IgD-negative memory B cell (primary cell): ENCODE results near the gene KASH5. TPM values are rescaled to one million over a fixed set of nuclear protein-coding genes. Genes with fewer than 3 reads are reported as not detected.

Source experiments
- H3K27ac Mint-ChIP-seq, 3 donors: one replicate each; pipeline ENCODE4 v1.8.0; 2020 to 2022; ENCODE audit warnings: mild to moderate bottlenecking in 3 of 3, mixed read lengths in 3 of 3, moderate library complexity in 1 of 3
- H3K27me3 Mint-ChIP-seq: one replicate; pipeline ENCODE4 v1.8.0; 2021; ENCODE audit warnings: mixed read lengths
- H3K36me3 Mint-ChIP-seq: one replicate; pipeline ENCODE4 v1.8.0; 2020; ENCODE audit warnings: mild to moderate bottlenecking, mixed read lengths
- H3K4me1 Mint-ChIP-seq, 3 donors: one replicate each; pipeline ENCODE4 v1.8.0; 2020 to 2022; ENCODE audit warnings: mixed read lengths in 3 of 3, mild to moderate bottlenecking in 1 of 3
- H3K4me3 Mint-ChIP-seq, 4 donors: one replicate each; pipeline ENCODE4 v1.8.0; 2020 to 2022; ENCODE audit warnings: mild to moderate bottlenecking in 4 of 4, mixed read lengths in 4 of 4, moderate library complexity in 3 of 4
- H3K9me3 Mint-ChIP-seq, 3 donors: one replicate each; pipeline ENCODE4 v1.8.0; 2020 to 2021; ENCODE audit warnings: mixed read lengths in 3 of 3, mild to moderate bottlenecking in 1 of 3
- polyA plus RNA-seq: library from polyadenylated mRNA; unstranded; fragments of 300-500 nt; fragmentation: Illumina TruSeq; gene quantifications from one replicate; pipeline ENCODE4 v1.2.3, GENCODE V29; 2021

Gene KASH5
- polyA plus RNA-seq, 1 donor from 2014 or later: not detected

DNA sequence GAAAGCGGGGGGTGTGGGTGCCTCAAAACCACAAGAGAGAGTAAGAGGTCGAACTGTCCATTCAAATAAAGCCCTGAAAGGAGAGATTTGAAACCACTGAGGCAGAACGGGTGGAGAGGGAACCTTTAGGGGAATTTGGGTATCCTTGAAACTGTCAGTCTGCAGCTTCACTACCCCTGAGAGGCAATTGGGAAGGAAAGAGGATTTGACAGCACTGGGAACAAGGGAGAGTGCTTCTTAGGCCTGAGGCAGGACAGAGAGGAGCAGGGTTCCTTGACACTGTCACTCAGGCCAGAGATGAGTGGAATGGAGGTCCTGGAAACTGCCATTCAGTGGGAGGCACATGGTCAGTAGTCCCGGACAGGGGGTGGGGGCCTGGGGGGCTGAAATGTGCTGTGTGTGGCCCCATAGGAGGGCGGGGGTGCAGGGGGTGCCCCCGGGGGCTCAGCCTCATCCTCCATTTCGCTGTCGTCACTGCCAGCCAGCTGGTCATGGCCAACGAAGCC, 42.2 kb downstream of the KASH5 start:
- H3K9me3 Mint-ChIP-seq: peaks cover 0 to under 1% (median 0%) of the 10 kb centered on the region in 3 donors
- H3K4me1 Mint-ChIP-seq: peaks cover 22 to 42% (median 28%) of the 10 kb centered on the region in 3 donors
- peak overlapping the region in 3 of 4 donors; percentile 23 to 71 (median 46) for H3K4me3 Mint-ChIP-seq
- H3K36me3 Mint-ChIP-seq: no peaks in the 10 kb centered on the region
- peak overlapping the region in 2 of 3 donors; percentile 0 to 79 for H3K27ac Mint-ChIP-seq
- H3K27me3 Mint-ChIP-seq: peaks cover 75% of the 10 kb centered on the region

- Mint-ChIP-seq H3K4me1 (peaks cover 20 to 39% (median 28%) of the 10 kb centered on the region in 3 donors), H3K4me3 (peak overlapping the region in 1 of 4 donors; percentile 71), H3K36me3 (no peaks in the 10 kb centered on the region), H3K9me3 (peaks cover 0 to 1% (median 0%) of the 10 kb centered on the region in 3 donors), H3K27ac (peak overlapping the region in 1 of 3 donors; percentile 79), H3K27me3 (peaks cover 74% of the 10 kb centered on the region)
These were observed 42.8 kb downstream of the KASH5 start for GRCh38 chr19:49430678-49431329.

DNA sequence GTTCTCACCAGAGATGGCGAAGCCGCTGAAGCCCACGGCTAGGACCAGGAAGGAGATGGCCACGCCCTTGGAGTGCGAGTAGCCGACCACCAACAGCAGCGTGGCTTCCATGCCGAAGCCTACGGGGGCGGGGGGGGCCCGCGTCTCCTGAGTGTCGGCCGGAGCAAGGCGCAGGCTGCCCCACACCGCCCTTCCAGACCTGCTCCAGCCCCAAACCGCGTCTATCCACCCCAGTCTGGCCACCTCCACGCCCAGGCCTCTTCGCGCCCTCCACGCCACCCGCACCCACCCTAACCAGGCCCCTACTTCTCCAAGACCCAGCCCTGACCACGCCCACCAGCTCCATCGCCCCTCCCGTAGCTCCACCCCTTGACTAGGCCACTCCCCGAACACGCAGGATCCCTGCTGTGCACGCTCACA, 43.3 kb downstream of the KASH5 start:
- Mint-ChIP-seq H3K4me1 (peaks cover 20 to 39% (median 25%) of the 10 kb centered on the region in 3 donors), H3K27ac (peak overlapping the region in 1 of 3 donors; percentile 79), H3K27me3 (peaks cover 74% of the 10 kb centered on the region), H3K9me3 (peaks cover 0 to 1% (median 0%) of the 10 kb centered on the region in 3 donors), H3K4me3 (no peak overlapping the region), H3K36me3 (no peaks in the 10 kb centered on the region)

DNA sequence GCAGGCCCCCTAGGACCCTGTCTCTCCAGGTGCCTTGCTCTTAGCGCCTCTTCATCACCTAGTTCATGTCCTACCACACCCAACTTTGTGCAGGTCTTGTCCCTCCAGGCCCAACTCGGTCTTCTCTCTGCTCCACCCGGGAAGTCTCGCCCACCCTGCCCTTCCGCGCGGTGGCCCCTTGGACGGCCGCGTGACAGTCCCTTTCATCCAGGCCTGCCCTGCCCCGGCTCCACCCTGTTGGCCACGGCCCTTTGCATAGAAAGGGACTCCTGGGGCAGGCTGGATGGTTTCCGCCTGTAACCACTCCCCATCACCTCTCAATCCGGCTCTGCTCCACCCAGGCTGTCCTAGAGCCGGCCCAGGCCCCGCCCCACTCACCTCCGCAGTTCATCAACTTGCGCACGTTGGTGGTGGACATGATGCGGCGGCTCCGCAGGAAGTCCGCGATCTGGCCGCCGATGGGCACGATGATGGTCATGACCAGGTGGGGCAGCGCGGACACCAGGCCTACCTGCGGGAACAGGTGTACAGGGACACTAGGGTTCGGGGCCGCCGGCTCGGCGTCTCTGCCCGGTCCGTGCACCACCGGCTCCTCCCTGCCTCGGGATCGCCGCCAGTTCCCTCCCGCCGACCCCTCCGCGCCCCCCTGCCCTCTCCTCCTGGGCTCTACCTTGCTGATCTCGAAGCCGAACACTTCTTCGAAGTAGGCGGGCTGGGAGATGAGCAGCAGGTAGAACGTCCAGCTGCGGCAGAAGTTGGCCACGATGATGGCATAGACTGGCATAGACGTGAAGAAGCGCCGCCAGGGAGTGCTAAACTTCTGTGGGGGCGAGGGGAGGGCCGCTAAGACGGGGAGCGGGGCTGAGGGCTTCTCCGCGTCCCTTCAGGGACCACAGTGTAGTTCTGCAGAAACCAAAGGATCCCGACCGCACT, 44.4 kb downstream of the KASH5 start:
- Mint-ChIP-seq H3K27me3 (peaks cover 74% of the 10 kb centered on the region), H3K4me1 (peaks cover 18 to 30% (median 20%) of the 10 kb centered on the region in 3 donors), H3K36me3 (no peaks in the 10 kb centered on the region), H3K9me3 (peaks cover 0 to 1% (median 0%) of the 10 kb centered on the region in 3 donors), H3K27ac (peak overlapping the region in 1 of 3 donors; percentile 39), H3K4me3 (peak overlapping the region in 2 of 4 donors; percentile 61 to 76)

- H3K27ac Mint-ChIP-seq: peak overlapping the region in 2 of 3 donors; percentile 10 to 53
These were observed 45.3 kb downstream of the KASH5 start for GRCh38 chr19:49433240-49433901.

DNA sequence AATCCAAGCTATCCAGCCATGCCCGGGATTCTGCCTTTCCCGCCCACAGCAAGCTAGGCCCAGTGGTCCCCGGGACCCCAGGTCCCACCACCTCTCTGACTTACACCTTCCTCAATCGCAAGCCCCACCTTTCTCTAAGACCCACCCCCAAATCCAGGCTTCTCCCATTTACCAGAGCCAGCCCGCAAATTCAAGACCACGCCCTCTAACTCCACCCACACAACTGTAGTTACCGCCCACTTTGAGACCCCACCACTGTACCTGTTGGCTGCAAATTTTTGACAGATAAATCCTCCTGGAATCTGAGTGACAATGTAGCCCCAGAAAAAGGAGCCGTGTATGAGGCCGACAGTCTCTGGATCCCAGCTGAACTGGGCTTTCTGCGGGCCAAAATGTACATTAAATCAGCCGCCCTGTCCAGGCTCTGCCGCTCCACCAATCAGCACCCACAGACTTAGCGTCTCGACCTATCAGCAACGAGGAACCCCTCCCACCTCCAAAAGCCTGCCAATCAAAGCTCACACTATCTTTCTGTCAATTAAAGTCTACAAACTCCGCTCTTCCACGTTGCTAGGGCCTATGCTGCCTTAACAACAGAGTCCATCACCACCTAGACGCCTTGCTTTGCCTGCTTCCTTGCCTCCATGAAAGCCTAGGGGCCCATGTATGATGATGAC, 47.0 kb downstream of the KASH5 start:
- Mint-ChIP-seq H3K27ac (peak overlapping the region in 1 of 3 donors; percentile 83), H3K27me3 (peaks cover 79% of the 10 kb centered on the region), H3K36me3 (no peaks in the 10 kb centered on the region), H3K4me1 (peaks cover 12 to 23% (median 17%) of the 10 kb centered on the region in 3 donors), H3K4me3 (peak overlapping the region in 1 of 4 donors; percentile 65), H3K9me3 (peaks cover 0 to 1% (median 0%) of the 10 kb centered on the region in 3 donors)

More at GRCh38 chr19:49433240-49433901, 45.3 kb downstream of the KASH5 start:
- peaks cover 0 to 1% (median 0%) of the 10 kb centered on the region in 3 donors for H3K9me3 Mint-ChIP-seq
- peaks cover 12 to 31% (median 18%) of the 10 kb centered on the region in 3 donors for H3K4me1 Mint-ChIP-seq
- no peaks in the 10 kb centered on the region for H3K36me3 Mint-ChIP-seq
- H3K27me3 Mint-ChIP-seq: peaks cover 74% of the 10 kb centered on the region
- H3K4me3 Mint-ChIP-seq: peak overlapping the region in 3 of 4 donors; percentile 6 to 87 (median 14)

GRCh38 chr19:49435670-49436069, 47.6 kb downstream of the KASH5 start:
- H3K27ac Mint-ChIP-seq: peak overlapping the region in 1 of 3 donors; percentile 83
- peaks cover 0 to 1% (median 0%) of the 10 kb centered on the region in 3 donors for H3K9me3 Mint-ChIP-seq
- H3K36me3 Mint-ChIP-seq: no peaks in the 10 kb centered on the region
- H3K4me1 Mint-ChIP-seq: peaks cover 11 to 24% (median 18%) of the 10 kb centered on the region in 3 donors
- H3K4me3 Mint-ChIP-seq: peak overlapping the region in 1 of 4 donors; percentile 65
- peaks cover 80% of the 10 kb centered on the region for H3K27me3 Mint-ChIP-seq

- H3K4me3 Mint-ChIP-seq: peak overlapping the region in 2 of 4 donors; percentile 16 to 63
- H3K9me3 Mint-ChIP-seq: peaks cover 0 to 1% (median 0%) of the 10 kb centered on the region in 3 donors
- H3K27me3 Mint-ChIP-seq: peaks cover 82% of the 10 kb centered on the region
- peaks cover 15 to 22% (median 21%) of the 10 kb centered on the region in 3 donors for H3K4me1 Mint-ChIP-seq
- H3K36me3 Mint-ChIP-seq: no peaks in the 10 kb centered on the region
- H3K27ac Mint-ChIP-seq: peak overlapping the region in 1 of 3 donors; percentile 66
These were observed 48.5 kb downstream of the KASH5 start for GRCh38 chr19:49436381-49437017.

- peak overlapping the region in 2 of 3 donors; percentile 29 to 60 for H3K27ac Mint-ChIP-seq
- H3K9me3 Mint-ChIP-seq: peaks cover 0 to 1% (median 0%) of the 10 kb centered on the region in 3 donors
- peaks cover 18 to 26% (median 22%) of the 10 kb centered on the region in 3 donors for H3K4me1 Mint-ChIP-seq
- no peaks in the 10 kb centered on the region for H3K36me3 Mint-ChIP-seq
- H3K27me3 Mint-ChIP-seq: peaks cover 86% of the 10 kb centered on the region
- H3K4me3 Mint-ChIP-seq: peak overlapping the region in 2 of 4 donors; percentile 16 to 82
These were observed 49.2 kb downstream of the KASH5 start for GRCh38 chr19:49437231-49437630.

GRCh38 chr19:49438261-49438660, 50.2 kb downstream of the KASH5 start:
- H3K27me3 Mint-ChIP-seq: peaks cover 75% of the 10 kb centered on the region
- H3K4me1 Mint-ChIP-seq: peaks cover 16 to 23% (median 22%) of the 10 kb centered on the region in 3 donors
- peaks cover 0 to 1% (median 0%) of the 10 kb centered on the region in 3 donors for H3K9me3 Mint-ChIP-seq
- H3K36me3 Mint-ChIP-seq: no peaks in the 10 kb centered on the region
- peak overlapping the region in 1 of 3 donors; percentile 5 for H3K27ac Mint-ChIP-seq
- H3K4me3 Mint-ChIP-seq: no peak overlapping the region

GRCh38 chr19:49439836-49440235, 51.8 kb downstream of the KASH5 start:
- Mint-ChIP-seq H3K4me1 (peaks cover 19 to 22% (median 22%) of the 10 kb centered on the region in 3 donors), H3K9me3 (peaks cover 0 to 1% (median 0%) of the 10 kb centered on the region in 3 donors), H3K27me3 (peaks cover 67% of the 10 kb centered on the region), H3K36me3 (no peaks in the 10 kb centered on the region), H3K27ac (peak overlapping the region in 1 of 3 donors; percentile 20), H3K4me3 (peak overlapping the region in 3 of 4 donors; percentile 5 to 66 (median 39))

GRCh38 chr19:49440439-49441209, 52.6 kb downstream of the KASH5 start:
- H3K4me1 Mint-ChIP-seq: peaks cover 15 to 25% (median 20%) of the 10 kb centered on the region in 3 donors
- H3K4me3 Mint-ChIP-seq: peak overlapping the region; percentile 34 to 86 (median 60)
- H3K27me3 Mint-ChIP-seq: peaks cover 60% of the 10 kb centered on the region
- H3K27ac Mint-ChIP-seq: peak overlapping the region in 2 of 3 donors; percentile 20 to 78
- no peaks in the 10 kb centered on the region for H3K9me3 Mint-ChIP-seq
- no peaks in the 10 kb centered on the region for H3K36me3 Mint-ChIP-seq
